Stimulated activated CD8-positive, alpha-beta memory T cell treated with anti-CD3 and anti-CD28 coated beads, Interleukin-7, amount 100 ng/mL, for 1 hour (primary cell): ENCODE results near the gene SPEG.

Experiments
- DNase-seq, 2 donors: peaks; one replicate each; pipeline ENCODE4 v3.0.0-alpha.2; 2020; ENCODE audit warnings: low read depth in 2 of 2

SPEG gene

GRCh38 chr2:219461669-219462068, 27.0 kb downstream of the SPEG start:
- DNase-seq = no peak

GRCh38 chr2:219462349-219462748, 27.7 kb downstream of the SPEG start:
- no peak for DNase-seq

- no peak for DNase-seq
Observed at GRCh38 chr2:219464286-219465032, 29.8 kb downstream of the SPEG start.

- DNase-seq = no peak
Observed at GRCh38 chr2:219465659-219466561, 31.3 kb downstream of the SPEG start.

GRCh38 chr2:219466816-219467735, 32.4 kb downstream of the SPEG start:
- no peak for DNase-seq

GRCh38 chr2:219467736-219468075, 33.1 kb downstream of the SPEG start:
- DNase-seq = no peak

- no peak for DNase-seq
Observed at GRCh38 chr2:219468410-219469185, 34.0 kb downstream of the SPEG start.

GRCh38 chr2:219469186-219469724, 34.6 kb downstream of the SPEG start:
- no peak for DNase-seq

GRCh38 chr2:219470429-219470828, 35.8 kb downstream of the SPEG start:
- no peak for DNase-seq

GRCh38 chr2:219471476-219472371, 37.1 kb downstream of the SPEG start:
- DNase-seq = no peak

- no peak for DNase-seq
Observed at GRCh38 chr2:219472629-219473187, 38.1 kb downstream of the SPEG start.

GRCh38 chr2:219473511-219473910, 38.9 kb downstream of the SPEG start:
- DNase-seq = no peak

- no peak for DNase-seq
Observed at GRCh38 chr2:219474285-219475060, 39.8 kb downstream of the SPEG start.

- no peak for DNase-seq
Observed at GRCh38 chr2:219475278-219475677, 40.6 kb downstream of the SPEG start.

GRCh38 chr2:219475697-219476651, 41.3 kb downstream of the SPEG start:
- peak in 1 of 2 donors; percentile 29 for DNase-seq

GRCh38 chr2:219476652-219477151, 42.1 kb downstream of the SPEG start:
- no peak for DNase-seq

- no peak for DNase-seq
Observed at GRCh38 chr2:219477179-219477578, 42.5 kb downstream of the SPEG start.
